Activated CD8-positive, alpha-beta memory T cell treated with anti-CD3 and anti-CD28 coated beads, Interleukin-2, amount 50 U/mL, for 4 hours (primary cell): ENCODE data around the gene SWSAP1.
"Not testable (repeated sequence)": the region's sequence is repeated elsewhere in the genome, so short reads cannot be mapped to it uniquely, and the experiment has no call there.

Source experiments
- DNase-seq: peaks from one replicate; pipeline ENCODE4 v3.0.0-alpha.2; 2020

The SWSAP1 gene

GRCh38 chr19:11374433-11375142 is at the start of gene SWSAP1:
TSS of gene SWSAP1 (plus strand) at chr19:11374666. CDS start at chr19:11374681, 15 bp downstream.
- DNase-seq: peak; percentile 96

DNA sequence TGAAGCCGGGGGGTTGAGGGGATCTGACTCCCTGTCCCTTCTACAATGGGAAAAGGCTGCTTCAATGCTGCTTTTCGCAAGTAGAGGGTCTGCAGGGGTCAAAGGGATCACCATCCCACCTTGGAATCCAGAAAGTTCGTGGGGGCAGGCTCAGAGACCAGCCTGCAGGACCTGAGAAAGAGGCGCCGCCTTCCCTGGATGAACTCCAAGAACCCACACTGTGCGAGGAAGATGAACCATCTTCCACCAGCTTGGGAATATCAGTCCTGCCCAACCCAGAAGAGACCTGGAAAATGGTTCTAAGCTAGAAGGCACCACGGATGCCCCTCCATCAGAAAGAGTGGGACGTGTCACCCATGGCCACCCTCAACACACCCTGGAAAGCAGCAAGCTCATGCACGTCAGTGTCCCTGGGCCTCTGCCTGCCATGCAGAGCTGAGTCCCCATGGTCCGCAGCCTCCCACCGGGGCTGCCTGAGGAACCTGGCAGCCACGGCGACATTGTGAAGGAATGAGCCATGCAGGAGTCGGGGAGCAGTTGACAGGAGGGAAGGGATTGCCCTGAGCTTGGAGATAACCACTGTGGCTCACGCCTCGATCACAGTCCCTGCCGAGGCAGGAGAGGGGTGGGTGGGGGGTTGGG is 49.6 kb upstream of the SWSAP1 start:
- DNase-seq: no peak

GRCh38 chr19:11325544-11325943 is 48.9 kb upstream of the SWSAP1 start:
- no peak for DNase-seq

GRCh38 chr19:11330127-11330526 is 44.3 kb upstream of the SWSAP1 start:
- no peak for DNase-seq

DNA sequence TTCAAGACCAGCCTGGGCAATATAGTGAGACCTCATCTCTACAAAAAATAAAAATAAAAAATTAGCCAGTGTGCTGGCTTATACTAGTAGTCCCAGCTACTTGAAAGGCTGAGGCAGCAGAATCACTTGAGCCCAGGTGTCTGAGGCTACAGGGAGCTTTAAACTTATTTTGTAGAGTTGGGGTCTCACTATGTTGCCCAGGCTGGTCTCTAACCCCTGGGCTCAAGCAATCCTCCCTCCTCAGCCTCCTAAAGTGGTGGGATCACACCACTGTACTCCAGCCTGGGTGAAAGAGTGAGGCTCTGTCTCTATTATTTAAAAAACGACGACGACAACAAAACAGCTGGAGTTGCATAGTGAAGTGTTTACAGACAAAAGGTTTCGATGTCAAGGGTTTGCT is 43.0 kb upstream of the SWSAP1 start:
- DNase-seq: no peak

DNA sequence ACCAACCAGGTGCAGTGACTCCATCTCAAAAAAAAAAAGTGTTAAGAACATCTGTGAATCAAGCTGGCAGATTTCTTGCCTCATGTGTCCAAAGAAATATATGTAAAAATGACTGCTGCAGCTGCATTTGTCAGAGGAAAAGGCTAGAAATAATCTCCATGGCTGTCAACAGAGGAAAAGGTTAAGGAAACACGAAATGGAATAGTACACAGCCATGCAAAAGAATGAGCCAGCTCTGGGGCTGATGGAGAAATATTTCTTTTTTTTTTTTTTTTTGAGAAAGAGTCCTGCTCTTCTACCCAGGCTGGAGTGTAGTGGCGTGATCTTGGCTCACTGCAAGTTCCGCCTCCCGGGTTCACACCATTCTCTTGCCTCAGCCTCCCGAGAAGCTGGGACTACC is 41.6 kb upstream of the SWSAP1 start:
- no peak for DNase-seq

- DNase-seq: not testable (repeated sequence)
Observed at GRCh38 chr19:11333838-11334237, 40.6 kb upstream of the SWSAP1 start.

DNA sequence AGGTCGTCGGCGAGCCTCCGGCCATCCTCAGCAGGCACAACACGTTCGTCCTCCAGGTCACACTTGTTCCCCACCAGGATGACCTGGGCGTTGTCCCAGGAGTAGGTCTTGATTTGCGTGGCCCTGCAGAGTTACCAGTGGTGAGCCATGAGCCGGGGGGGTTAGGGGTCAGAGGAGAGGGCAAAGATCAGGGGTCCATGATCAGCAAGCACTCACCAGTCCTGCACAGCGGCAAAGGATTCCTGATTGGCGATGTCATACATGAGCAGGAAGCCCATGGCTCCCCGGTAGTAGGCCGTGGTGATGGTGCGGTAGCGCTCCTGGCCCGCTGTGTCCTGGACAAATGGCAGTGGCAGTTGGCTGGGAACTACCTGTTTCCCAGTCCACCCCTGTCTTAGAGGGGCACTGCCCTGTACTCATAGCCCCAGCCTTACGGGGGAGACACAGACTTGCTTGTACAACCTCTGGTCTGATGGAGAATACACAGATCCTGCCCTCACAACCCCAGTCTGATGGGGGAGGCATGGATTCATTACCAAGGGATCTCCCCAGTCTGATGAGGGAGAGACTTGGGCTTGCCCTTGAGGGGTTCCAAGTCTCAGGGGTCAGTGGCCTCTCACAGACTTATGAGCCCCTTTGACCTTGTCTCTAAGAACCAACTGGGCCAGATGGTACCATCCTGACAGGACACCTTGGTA is 38.9 kb upstream of the SWSAP1 start:
- DNase-seq: no peak

DNA sequence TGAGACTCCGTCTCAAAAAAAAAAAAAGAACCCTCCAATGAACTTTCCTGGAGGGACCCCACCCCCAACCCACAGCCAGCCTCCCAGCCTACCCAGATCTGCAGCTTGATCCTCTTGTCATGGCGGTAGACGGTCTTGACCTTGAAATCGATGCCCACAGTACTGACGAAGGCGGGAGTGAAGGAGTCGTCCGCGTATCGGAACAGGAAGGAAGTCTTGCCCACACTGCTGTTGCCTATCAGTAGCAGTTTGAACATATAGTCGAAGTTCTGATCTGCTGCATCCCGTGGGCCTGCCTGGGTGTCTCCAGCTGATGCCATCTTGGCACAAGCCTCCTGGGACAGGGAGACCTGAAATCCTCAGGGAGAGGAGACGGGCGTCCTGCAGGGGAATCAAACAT is 37.4 kb upstream of the SWSAP1 start:
- DNase-seq: no peak

DNA sequence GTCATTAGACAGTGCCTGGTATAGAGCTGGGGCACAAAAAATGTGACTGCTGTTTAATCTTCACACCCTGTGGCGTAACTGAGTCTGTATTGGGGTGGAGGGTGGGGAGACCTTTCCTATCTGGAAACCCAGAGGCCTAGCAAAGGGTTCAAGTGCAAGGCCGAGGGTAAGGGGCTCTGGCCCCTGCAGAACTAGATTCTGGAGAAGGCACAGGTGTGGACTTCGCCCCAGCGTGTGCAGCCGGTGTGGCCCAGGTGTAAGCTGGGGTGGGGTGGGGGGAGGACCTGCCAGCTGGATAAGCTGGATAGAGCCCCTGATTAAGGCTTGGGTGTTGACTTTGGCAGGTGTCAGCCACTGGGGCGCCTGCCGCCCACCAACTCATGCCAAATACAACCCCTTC is 36.3 kb upstream of the SWSAP1 start:
- DNase-seq: no peak

DNA sequence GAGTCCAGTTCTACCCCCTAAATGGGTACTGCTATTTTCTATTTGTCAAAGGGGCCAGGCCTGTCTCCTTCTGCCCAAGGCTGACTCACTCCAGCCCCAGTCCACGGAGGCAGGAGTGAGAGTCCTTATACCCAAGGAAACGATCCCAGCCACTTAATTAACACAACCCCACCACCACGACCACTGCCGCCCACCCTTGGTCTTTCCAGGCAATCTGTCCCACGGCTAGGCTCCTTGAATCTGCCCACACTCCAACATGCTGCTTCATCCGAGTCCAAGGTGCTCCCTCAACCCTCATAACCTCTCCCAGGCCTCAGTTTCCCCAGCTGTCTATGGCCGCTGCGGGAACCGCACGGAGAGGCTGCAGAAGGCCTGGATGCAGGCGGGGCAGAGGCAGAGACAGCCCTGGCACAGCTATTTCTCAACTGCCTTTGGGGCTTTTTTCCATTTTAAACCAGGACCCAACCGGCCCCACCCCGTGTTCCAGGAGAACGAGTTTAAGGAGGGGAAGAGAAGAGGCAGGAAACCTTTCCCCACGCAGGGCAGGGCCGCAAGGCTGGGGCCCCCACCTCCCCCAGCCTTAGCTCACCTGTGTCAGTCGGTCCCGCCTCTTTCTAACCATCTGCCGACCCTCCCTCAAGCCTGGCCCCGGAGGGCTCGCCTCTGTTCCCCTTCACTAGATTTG is 35.8 kb upstream of the SWSAP1 start:
- DNase-seq: no peak

GRCh38 chr19:11339254-11340098 is 35.0 kb upstream of the SWSAP1 start, which contains the start of gene RAB3D:
TSS of gene RAB3D (minus strand) at chr19:11339657. CDS start at chr19:11337399, 2,258 bp downstream.
- peak; percentile 75 for DNase-seq

DNA sequence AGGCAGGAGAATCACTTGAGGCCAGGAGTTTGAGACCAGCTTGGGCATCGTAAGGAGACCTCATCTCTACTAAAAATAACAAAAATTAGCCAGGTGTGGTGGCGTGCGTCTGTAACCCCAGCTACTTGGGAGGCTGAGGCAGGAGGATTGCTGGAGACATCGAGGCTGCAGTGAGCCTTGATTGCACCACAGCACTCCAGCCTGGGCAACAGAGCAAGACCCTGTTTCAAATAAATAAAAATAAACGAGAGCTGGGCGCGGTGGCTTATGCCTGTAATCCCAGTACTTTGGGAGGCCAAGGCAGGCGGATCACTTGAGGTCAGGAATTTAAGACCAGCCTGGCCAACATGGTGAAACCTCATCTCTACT is 34.4 kb upstream of the SWSAP1 start:
- DNase-seq: not testable (repeated sequence)

DNA sequence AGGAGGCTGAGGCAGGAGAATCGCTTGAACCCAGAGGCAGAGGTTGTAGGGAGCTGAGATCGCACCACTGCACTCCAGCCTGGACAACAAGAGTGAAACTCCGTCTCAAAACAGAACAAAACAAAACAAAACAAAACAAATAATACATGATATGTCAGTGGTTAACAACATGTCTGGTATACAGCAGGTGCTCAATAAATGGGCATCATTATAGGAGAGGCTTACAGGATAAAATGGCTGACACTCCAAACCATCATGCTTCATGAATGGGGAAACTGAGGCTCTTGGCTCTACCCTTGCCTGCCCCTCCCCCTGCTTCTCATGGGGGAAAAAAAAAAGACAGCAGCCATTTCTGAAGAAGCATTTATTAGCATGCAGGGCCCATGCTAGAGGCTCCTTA is 32.0 kb upstream of the SWSAP1 start:
- DNase-seq: no peak

DNA sequence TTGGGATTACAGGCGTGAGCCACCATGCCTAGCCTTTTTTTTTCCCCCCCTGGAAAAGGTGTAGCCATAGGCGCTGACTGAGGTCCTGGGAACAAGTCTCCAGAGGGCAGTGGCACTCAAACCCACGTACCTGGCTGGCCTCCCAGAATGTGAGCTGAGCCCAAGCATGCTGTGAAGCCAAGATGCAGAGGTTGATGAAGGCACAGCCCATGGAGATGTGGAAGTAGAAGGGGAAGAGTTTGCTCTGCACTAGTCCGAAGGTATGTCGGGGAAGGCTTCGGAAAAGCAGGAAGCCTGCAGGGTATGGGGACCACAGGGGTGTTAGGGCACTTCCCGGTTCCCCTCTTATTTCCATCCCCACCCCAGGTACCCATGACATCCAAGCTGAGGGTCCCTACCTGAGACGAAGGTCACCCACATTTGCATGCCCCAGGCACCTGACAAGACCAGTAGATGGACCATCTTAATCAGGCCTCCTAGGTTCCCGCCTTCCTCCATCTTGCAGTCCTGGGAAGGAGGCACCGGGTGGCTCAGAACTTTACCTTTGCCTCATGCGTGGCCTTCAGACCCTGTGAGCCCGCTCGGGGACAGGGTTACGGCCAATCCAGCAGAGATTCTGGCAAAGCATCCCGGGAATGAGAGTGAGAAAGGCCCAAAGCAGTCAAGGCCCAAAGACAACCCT is 29.2 kb upstream of the SWSAP1 start:
- DNase-seq: no peak

DNA sequence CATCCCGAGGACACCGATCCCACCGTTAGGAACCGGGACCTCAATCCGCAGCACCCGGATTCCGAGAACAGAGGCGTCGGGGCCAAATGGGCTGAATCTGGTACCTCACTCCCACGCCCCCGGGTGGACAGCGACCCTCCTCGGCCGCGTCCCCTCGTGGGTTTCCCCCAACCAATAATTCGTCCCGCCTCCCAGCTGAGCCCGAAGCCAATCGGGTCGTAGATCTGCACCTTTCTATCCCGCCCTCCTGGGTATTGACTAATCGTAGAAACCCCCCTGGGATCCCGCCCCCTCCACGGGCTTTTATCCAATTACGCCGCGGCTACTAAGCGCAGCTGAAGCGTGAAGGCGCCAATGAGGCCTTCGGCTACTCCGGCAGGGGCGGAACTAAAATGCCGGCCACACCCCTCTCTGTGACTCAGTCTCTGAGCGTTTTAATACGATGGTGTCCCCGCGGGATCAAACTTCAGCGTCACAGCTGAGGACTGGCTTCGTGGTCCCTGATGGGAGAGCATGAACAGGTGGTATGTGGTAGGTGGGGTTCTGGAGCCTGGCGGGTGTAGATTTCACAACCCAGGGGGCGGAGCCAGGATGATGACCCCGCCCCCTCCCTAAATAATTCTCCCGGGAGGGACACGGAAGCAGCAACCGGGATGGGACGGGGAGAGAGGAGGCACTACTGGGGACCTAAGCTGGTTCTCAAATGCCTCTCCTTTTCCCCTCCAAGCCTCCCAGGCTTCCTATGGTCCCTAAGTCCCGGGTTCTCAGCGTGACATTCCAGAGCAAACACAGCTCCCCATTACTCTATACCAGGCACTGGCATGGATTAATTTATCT is 28.1 kb upstream of the SWSAP1 start, which contains the start of the genes CCDC159 and TMEM205:
TSS of gene CCDC159 (plus strand) at position 416 of the 837 bp plus-strand sequence. CDS start at position 504, 88 bp downstream.
TSS of gene TMEM205 (minus strand) at position 165 of the 837 bp plus-strand sequence. CDS start 649 bp downstream, outside the sequence.
- DNase-seq: peak; percentile 98

GRCh38 chr19:11347546-11348039 is 26.9 kb upstream of the SWSAP1 start:
- no peak for DNase-seq

GRCh38 chr19:11349171-11349570 is 25.3 kb upstream of the SWSAP1 start:
- no peak for DNase-seq

- DNase-seq: not testable (repeated sequence)
Observed at GRCh38 chr19:11354102-11354501, 20.4 kb upstream of the SWSAP1 start.
